Neutrophil (primary cell): ENCODE results near the gene MEGF6.

Experiments used
- H3K27ac ChIP-seq: fragments of 200-600 bp; sonication (generic); 2 replicates; pipeline ENCODE4 v1.5.1; 2016; ENCODE audit warnings: mild to moderate bottlenecking, moderate library complexity
- H3K27me3 ChIP-seq: fragments of 200-600 bp; sonication (generic); 2 replicates; pipeline ENCODE4 v1.6.0; 2016; ENCODE audit warnings: mild to moderate bottlenecking
- H3K36me3 ChIP-seq: fragments of 200-600 bp; sonication (generic); 2 replicates; pipeline ENCODE4 v1.5.1; 2017
- H3K4me1 ChIP-seq, 2 experiments: fragments of 200-600 bp in 1 of 2; sonication (generic) in 1 of 2; 1 replicate in 1 of 2; 2 replicates in 1 of 2; pipeline versions ENCODE4 v1.5.1 to v1.6.1; 2013 to 2016; ENCODE audit warnings: low read depth in 1 of 2, low read length in 1 of 2, mild to moderate bottlenecking in 1 of 2, moderate library complexity in 1 of 2; ENCODE audit not compliant: control insufficient read depth in 1 of 2, insufficient read depth in 1 of 2
- H3K4me3 ChIP-seq, 2 experiments: fragments of 200-600 bp in 1 of 2; sonication (generic) in 1 of 2; 1 replicate in 1 of 2; 2 replicates in 1 of 2; pipeline ENCODE4 v1.5.1; 2013 to 2016; ENCODE audit warnings: low read depth in 1 of 2, low read length in 1 of 2, mild to moderate bottlenecking in 1 of 2, moderate library complexity in 1 of 2
- H3K9me3 ChIP-seq: fragments of 200-600 bp; sonication (generic); 2 replicates; pipeline ENCODE4 v1.5.1; 2016
- TF ChIP-seq, protein P1 (sequence below): fragments of 200-600 bp; sonication (generic); IDR thresholded peaks from 2 replicates; pipeline ENCODE4 v1.5.1; 2016; ENCODE audit warnings: antibody characterized with exemption

MEGF6 gene

DNA sequence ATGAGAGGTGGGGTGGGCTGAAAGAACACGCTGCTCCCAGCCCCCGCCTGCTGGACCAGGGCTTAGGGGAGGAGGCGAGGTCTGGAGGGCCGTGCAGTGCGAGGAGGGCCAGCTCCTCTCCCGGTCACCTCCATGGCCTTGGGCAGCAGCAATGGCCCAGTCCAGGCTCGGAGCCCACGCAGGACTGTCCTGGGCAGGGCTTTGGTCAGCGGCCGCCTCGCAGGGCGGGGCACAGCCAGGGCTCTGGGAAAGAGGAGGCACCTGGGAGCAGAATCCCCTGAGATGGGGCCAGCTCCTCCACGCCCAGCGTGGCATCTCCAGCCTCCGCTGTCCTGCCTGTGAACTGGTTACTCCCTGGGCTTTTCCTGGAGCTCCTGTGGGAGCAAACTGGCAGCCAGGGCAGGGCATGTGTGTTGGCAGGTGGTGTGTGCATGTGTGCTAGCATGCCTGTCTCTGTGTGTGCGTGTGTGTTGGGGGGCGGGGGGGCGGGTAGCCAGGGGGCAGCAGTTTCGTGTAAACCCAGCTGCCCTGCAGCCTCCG, 129.4 kb downstream of the MEGF6 start:
- no peak overlapping the region for H3K4me3 ChIP-seq
- H3K9me3 ChIP-seq: no peaks in the 10 kb centered on the region
- H3K27ac ChIP-seq: no peak overlapping the region
- TF ChIP-seq, protein P1, sequence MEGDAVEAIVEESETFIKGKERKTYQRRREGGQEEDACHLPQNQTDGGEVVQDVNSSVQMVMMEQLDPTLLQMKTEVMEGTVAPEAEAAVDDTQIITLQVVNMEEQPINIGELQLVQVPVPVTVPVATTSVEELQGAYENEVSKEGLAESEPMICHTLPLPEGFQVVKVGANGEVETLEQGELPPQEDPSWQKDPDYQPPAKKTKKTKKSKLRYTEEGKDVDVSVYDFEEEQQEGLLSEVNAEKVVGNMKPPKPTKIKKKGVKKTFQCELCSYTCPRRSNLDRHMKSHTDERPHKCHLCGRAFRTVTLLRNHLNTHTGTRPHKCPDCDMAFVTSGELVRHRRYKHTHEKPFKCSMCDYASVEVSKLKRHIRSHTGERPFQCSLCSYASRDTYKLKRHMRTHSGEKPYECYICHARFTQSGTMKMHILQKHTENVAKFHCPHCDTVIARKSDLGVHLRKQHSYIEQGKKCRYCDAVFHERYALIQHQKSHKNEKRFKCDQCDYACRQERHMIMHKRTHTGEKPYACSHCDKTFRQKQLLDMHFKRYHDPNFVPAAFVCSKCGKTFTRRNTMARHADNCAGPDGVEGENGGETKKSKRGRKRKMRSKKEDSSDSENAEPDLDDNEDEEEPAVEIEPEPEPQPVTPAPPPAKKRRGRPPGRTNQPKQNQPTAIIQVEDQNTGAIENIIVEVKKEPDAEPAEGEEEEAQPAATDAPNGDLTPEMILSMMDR: no peak
- H3K27me3 ChIP-seq: peaks cover 13% of the 10 kb centered on the region
- H3K4me1 ChIP-seq: no peaks in the 10 kb centered on the region
- H3K36me3 ChIP-seq: no peaks in the 10 kb centered on the region

DNA sequence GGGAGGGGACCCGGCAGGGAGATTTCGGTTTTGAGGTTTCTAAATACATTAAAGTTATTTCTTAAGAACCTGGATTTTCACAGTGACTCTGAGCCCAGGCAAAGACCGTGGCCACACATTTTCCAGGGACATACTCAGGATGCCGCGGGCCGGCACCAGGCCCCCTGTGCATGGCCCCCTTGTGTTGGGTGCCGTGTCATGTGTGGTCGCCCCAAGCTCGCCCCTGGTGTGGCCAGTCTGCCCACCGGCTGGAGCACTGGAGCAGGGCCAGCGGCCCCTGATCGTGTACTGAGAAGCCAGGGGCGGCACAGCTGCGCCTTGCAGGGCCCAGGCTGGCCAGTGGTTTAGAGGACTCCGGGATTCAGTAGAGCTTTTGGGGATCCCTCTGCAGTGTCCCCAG, 130.3 kb downstream of the MEGF6 start:
- no peak overlapping the region for H3K4me3 ChIP-seq
- H3K4me1 ChIP-seq: no peaks in the 10 kb centered on the region
- H3K36me3 ChIP-seq: no peaks in the 10 kb centered on the region
- no peak overlapping the region for H3K27ac ChIP-seq
- no peaks in the 10 kb centered on the region for H3K9me3 ChIP-seq
- TF ChIP-seq, protein P1: no peak
- peaks cover 13% of the 10 kb centered on the region for H3K27me3 ChIP-seq

DNA sequence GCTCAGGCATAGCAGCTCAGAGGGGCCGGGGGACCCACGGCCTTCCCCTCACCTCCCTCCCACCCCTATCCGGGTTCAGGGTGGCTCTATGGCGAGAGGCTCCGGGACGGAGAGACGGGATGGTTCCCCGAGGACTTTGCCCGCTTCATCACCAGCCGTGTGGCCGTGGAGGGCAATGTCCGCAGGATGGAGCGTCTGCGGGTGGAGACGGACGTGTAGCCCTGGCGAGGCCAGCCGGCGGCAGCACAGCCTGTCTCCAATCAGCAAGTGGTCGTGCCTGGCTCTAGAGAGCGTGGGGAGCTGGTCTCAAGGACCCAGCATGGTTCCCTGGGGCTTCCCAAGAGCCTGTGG, 131.0 kb downstream of the MEGF6 start:
- Histone ChIP-seq H3K9me3 (no peaks in the 10 kb centered on the region), H3K27me3 (peaks cover 13% of the 10 kb centered on the region), H3K4me3 (no peak overlapping the region), H3K4me1 (no peaks in the 10 kb centered on the region), H3K36me3 (no peaks in the 10 kb centered on the region), H3K27ac (no peak overlapping the region)
- TF ChIP-seq, protein P1: no peak

DNA sequence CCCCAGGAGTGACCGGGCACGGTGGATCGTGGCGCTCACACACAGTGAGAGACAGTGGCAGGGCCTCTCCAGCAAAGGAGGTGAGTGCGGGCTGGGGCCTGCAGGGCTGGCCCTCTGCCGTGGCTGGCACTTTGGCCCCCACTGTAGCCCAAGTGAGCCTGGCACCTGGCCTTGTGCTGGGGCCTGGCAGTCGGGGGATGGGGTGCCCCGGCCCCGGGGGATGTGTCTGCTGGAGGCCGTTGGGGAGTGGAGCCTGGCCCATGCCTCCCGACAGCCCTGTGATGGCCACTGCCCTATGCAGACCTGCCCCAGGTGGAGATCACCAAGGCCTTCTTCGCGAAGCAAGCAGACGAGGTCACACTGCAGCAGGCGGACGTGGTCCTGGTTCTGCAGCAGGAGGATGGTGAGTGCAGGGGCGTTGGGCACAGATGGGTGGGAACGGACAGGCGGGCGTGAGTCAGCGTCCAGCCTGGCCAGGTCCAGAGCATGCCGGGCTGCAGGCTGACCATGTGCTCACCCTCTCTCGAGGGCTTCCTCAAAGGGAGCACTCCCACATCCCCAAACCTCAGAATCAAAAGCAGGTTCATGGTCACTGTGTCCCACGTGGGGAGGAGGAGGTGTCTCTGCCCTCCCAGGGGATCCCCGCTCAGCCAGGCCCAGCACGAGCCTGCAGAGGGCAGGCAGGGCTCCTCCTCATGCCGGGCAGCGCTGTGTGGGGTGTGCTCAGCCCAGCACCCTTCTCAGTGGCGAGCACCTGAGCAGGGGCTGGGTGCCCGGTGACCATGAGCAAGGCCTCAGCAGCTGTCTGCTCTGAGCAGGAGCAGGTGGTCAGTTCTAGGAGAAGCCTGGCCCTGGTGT, 131.6 kb downstream of the MEGF6 start:
- no peak overlapping the region for H3K27ac ChIP-seq
- H3K4me1 ChIP-seq: no peaks in the 10 kb centered on the region
- H3K27me3 ChIP-seq: peaks cover 13% of the 10 kb centered on the region
- H3K36me3 ChIP-seq: no peaks in the 10 kb centered on the region
- TF ChIP-seq, protein P1: no peak
- H3K9me3 ChIP-seq: no peaks in the 10 kb centered on the region
- no peak overlapping the region for H3K4me3 ChIP-seq

DNA sequence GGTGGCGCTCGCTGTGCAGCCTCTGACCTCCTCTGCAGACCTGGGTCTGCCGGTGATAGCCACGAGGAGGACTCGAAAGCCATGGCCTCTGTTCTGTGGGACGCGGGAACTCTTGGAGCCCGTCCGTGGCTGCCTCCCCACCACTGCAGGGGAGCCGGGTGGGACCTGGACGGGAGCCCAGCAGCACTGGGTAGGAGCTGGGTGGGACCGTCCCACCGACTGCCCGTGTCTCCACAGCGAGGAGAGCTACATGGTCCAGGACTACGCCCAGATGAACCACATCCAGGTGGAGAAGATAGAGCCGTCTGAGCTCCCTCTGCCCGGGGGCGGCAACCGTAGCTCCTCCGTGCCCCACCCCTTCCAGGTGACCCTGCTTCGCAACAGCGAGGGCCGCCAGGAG, 133.1 kb downstream of the MEGF6 start:
- Histone ChIP-seq H3K36me3 (no peaks in the 10 kb centered on the region), H3K4me1 (no peaks in the 10 kb centered on the region), H3K4me3 (no peak overlapping the region), H3K27me3 (peaks cover 13% of the 10 kb centered on the region), H3K9me3 (no peaks in the 10 kb centered on the region), H3K27ac (no peak overlapping the region)
- TF ChIP-seq, protein P1: no peak
